ENCODE measurements around the gene PMS2. TPM values are rescaled to one million over a fixed set of nuclear protein-coding genes. Genes with fewer than 3 reads are reported as not detected.

Gene PMS2
- total RNA-seq, 1 donor from 2014 or later = 12.5 TPM

- Histone ChIP-seq H3K27me3 (no peaks in the 10 kb centered on the region), H3K4me3 (no peak overlapping the region), H3K9me3 (no peaks in the 10 kb centered on the region), H3K36me3 (peaks cover 90% of the 10 kb centered on the region), H3K4me1 (no peaks in the 10 kb centered on the region), H3K27ac (no peak overlapping the region)
- DNase-seq = no peak
- no peak for TF ChIP-seq CTCF (IDR thresholded peaks at IDR 0.05)
- no peak for ATAC-seq
- intact Hi-C loops (cut with DNase I) = no loop called here
Observed at GRCh38 chr7:6035686-6036085, 26.8 kb upstream of the PMS2 start.

- H3K4me3 ChIP-seq = no peak overlapping the region
- H3K4me1 ChIP-seq = no peaks in the 10 kb centered on the region
- ATAC-seq (no peak), DNase-seq (peak; percentile 25)
- H3K36me3 ChIP-seq = peaks cover 85% of the 10 kb centered on the region
- no peak overlapping the region for H3K27ac ChIP-seq
- no peak for TF ChIP-seq CTCF (IDR thresholded peaks at IDR 0.05)
- intact Hi-C loops (cut with DNase I) = no loop called here
- H3K9me3 ChIP-seq = no peaks in the 10 kb centered on the region
- H3K27me3 ChIP-seq = no peaks in the 10 kb centered on the region
Observed at GRCh38 chr7:6035165-6035564, 26.3 kb upstream of the PMS2 start.

GRCh38 chr7:6032641-6033040 lies 23.8 kb upstream of the PMS2 start:
- ATAC-seq = no peak
- H3K4me1 ChIP-seq = no peaks in the 10 kb centered on the region
- no peak for TF ChIP-seq CTCF (IDR thresholded peaks at IDR 0.05)

GRCh38 chr7:6032167-6032566 lies 23.3 kb upstream of the PMS2 start:
- H3K4me1 ChIP-seq = peaks cover 2% of the 10 kb centered on the region
- H3K27me3 ChIP-seq = no peaks in the 10 kb centered on the region
- H3K4me3 ChIP-seq = no peak overlapping the region
- intact Hi-C loops (cut with DNase I) = no loop called here
- no peak for TF ChIP-seq CTCF (IDR thresholded peaks at IDR 0.05)
- no peak for ATAC-seq
- H3K9me3 ChIP-seq = no peaks in the 10 kb centered on the region
- DNase-seq = no peak
- peaks cover 72% of the 10 kb centered on the region for H3K36me3 ChIP-seq
- H3K27ac ChIP-seq = no peak overlapping the region

More at GRCh38 chr7:6032641-6033040, 23.8 kb upstream of the PMS2 start:
- Histone ChIP-seq H3K27me3 (no peaks in the 10 kb centered on the region), H3K9me3 (no peaks in the 10 kb centered on the region), H3K27ac (no peak overlapping the region), H3K4me3 (no peak overlapping the region), H3K36me3 (peaks cover 72% of the 10 kb centered on the region)
- peak; percentile 2 for DNase-seq
- intact Hi-C loops (cut with DNase I) = no loop called here

- Histone ChIP-seq H3K4me3 (no peak overlapping the region), H3K27me3 (no peaks in the 10 kb centered on the region), H3K4me1 (peaks cover 8% of the 10 kb centered on the region), H3K9me3 (no peaks in the 10 kb centered on the region), H3K36me3 (peaks cover 71% of the 10 kb centered on the region), H3K27ac (no peak overlapping the region)
- DNase-seq = no peak
- intact Hi-C loops (cut with DNase I) = no loop called here
- TF ChIP-seq CTCF (IDR thresholded peaks at IDR 0.05) = no peak
- no peak for ATAC-seq
Observed at GRCh38 chr7:6031567-6031966, 22.7 kb upstream of the PMS2 start.

- ATAC-seq (no peak), DNase-seq (no peak)
- H3K27me3 ChIP-seq = no peaks in the 10 kb centered on the region
- TF ChIP-seq CTCF (IDR thresholded peaks at IDR 0.05) = no peak
- H3K9me3 ChIP-seq = no peaks in the 10 kb centered on the region
- no peak within 1 kb of the TSS for H3K27ac ChIP-seq
- peaks cover 71% of the 10 kb centered on the region for H3K36me3 ChIP-seq
- intact Hi-C loops (cut with DNase I) = no loop called here
- no peak within 1 kb of the TSS for H3K4me3 ChIP-seq
- H3K4me1 ChIP-seq = peaks cover 13% of the 10 kb centered on the region
Observed at GRCh38 chr7:6030988-6031387, 22.1 kb upstream of the PMS2 start, which contains the start of gene ANKRD61. TSS of gene ANKRD61 (plus strand) at chr7:6031376. CDS start at chr7:6031376, 0 bp downstream.
